Urinary bladder (tissue), 4 donors: ENCODE measurements around the gene ZNF445. TPM values are rescaled to one million over a fixed set of nuclear protein-coding genes. Genes with fewer than 3 reads are reported as not detected.
"Not testable (repeated sequence)": the region's sequence is repeated elsewhere in the genome, so short reads cannot be mapped to it uniquely, and the experiment has no call there.

Experiments used
- DNase-seq: peaks from one replicate; pipeline ENCODE4 v3.0.0-alpha.2; 2015; ENCODE audit errors: extremely low spot score
- H3K27ac ChIP-seq: one replicate; pipeline ENCODE4 v1.5.1; 2013; ENCODE audit warnings: low read depth, mild to moderate bottlenecking, moderate library complexity
- H3K36me3 ChIP-seq: one replicate; pipeline ENCODE4 v1.6.1; 2013; ENCODE audit warnings: mild to moderate bottlenecking, moderate library complexity; ENCODE audit not compliant: insufficient read depth
- H3K4me1 ChIP-seq: one replicate; pipeline ENCODE4 v1.6.1; 2013; ENCODE audit warnings: mild to moderate bottlenecking, moderate library complexity; ENCODE audit not compliant: insufficient read depth
- H3K4me3 ChIP-seq: one replicate; pipeline ENCODE4 v1.5.1; 2013; ENCODE audit warnings: low read depth, low read length
- WGBS: extraction: QIAGEN DNeasy Blood & Tissue Kit; methylation state at CpG from one replicate; pipeline ENCODE4 v1.1.7; 2013; 5-methylcytosine and 5-hydroxymethylcytosine counted together
- polyA plus RNA-seq: library from polyadenylated mRNA; stranded (reverse); fragments of 200-250 nt; gene quantifications from one replicate; pipeline ENCODE4 v1.2.3, GENCODE V29; 2013
- total RNA-seq: library from RNA; depleted of rRNA; stranded (reverse); fragments of >200 nt; gene quantifications from one replicate; pipeline ENCODE4 v1.2.3, GENCODE V29; 2014
- donor health status: healthy with polysubstance abuse.
- donor health status: healthy.

The ZNF445 gene
- total and polyA plus RNA-seq, 2 donors, result 5.0 to 20.7 TPM

DNA sequence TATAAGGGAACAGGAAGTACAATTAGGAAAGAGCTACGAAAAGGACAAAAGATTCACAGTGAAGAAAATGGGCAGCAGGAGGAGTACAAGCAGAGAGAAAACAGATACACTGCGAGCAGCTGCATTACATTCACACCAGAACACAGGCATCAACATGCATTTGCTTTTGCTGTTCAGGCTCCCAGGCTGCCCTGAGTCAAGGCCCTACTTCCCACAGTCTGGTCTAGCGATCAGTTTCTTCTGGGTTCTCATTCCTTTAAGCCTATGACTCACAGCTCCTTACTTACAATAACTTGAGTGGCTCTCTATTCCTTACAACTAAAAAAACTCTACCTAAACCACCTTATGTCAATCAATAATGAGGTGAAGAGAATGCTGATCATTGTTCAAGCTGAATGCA lies 24.5 kb upstream of the ZNF445 start:
- H3K36me3 ChIP-seq, result peaks cover 6% of the 10 kb centered on the region
- DNase-seq, result no peak
- no peaks in the 10 kb centered on the region for H3K4me1 ChIP-seq
- no peak overlapping the region for H3K4me3 ChIP-seq
- H3K27ac ChIP-seq, result no peak overlapping the region
- 95% methylated on average over 3 of the region's 3 CpGs for WGBS

DNA sequence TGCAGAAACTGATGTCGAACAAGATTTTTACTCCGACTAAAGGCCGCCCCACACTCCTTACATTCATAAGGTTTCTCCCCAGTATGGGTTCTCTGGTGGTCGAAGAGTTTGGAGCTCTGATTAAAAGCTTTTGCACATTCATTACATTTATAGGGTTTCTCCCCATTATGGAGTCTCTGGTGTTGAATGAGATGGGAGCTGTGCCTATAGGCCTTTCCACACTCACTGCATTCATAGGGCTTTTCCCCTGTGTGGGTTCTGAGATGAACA lies 22.4 kb upstream of the ZNF445 start:
- H3K4me1 ChIP-seq, H3K4me3 ChIP-seq, H3K27ac ChIP-seq, H3K36me3 ChIP-seq, DNase-seq: not testable (repeated sequence)
- 99% methylated on average over 4 of the region's 4 CpGs for WGBS

DNA sequence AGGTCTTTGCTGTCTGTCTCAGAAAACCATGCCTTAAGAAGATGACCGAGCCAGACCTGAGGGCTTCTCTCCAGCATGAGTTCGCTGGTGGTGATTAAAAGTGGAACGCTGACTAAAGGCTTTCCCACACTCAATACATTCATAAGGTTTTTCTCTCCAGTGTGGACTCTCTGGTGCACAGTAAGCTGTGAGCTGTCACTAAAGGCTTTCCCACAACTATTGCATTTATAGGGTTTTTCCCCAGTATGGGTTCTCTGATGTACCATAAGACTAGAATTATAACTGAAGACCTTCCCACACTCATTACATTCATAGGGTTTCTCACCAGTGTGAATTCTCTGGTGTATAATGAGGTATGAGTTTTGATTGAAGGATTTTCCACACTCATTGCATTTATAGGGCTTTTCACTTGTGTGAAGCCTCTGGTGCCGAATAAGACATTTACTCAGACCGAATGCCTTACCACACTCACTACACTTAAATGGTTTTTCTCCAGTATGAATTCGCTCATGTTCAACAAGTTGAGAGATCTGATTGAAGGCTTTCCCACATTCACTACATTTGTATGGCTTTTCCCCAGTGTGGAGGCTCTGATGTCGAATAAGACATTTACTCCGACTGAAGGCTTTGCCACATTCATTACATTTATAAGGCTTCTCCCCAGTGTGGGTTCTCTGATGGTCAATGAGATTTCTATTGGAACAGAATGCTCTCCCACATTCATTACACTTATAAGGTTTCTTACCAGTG lies 21.9 kb upstream of the ZNF445 start:
- DNase-seq, result no peak
- Histone ChIP-seq H3K36me3 (peaks cover 6% of the 10 kb centered on the region), H3K27ac (no peak overlapping the region), H3K4me1 (no peaks in the 10 kb centered on the region), H3K4me3 (no peak overlapping the region)
- WGBS, result 98% methylated on average over 8 of the region's 8 CpGs

DNA sequence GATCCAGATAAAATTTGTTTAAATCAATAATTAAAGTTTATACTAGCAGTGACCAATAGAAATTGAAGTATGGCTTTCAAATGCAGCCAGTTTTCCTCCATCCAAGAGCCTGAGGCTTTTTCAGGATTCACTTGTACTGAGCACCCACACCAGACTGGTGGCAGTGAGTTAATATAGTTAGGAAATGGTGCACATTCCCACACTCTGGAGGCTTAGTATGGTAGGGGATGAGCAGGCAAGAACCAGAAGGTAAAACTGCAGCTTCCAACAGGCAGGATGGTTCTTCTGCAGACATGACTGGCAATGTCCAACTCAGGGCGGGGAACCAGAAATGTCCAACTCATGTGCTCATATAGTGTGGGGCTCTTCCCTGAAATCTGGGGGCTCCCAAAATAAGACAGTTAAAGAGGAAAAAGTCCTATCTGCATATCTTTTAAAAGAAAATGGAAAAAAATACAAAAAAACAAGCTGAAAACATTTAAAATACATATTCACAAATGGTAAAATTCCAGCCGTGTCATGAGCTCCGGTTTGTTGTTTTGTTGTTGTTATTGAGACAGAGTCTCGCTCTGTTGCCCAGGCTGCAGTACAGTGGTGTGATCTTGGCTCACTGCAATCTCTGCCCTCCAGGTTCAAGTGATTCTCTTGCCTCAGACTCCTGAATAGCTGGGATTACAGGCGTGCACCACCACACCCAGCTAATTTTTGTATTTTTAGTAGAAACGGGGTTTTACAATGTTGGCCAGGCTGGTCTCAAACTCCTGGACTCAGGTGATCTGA lies 18.4 kb upstream of the ZNF445 start:
- H3K4me3 ChIP-seq, result no peak overlapping the region
- H3K27ac ChIP-seq, result no peak overlapping the region
- H3K4me1 ChIP-seq, result no peaks in the 10 kb centered on the region
- no peak for DNase-seq
- H3K36me3 ChIP-seq, result peaks cover 3% of the 10 kb centered on the region
- 96% methylated on average over 6 of the region's 6 CpGs for WGBS

DNA sequence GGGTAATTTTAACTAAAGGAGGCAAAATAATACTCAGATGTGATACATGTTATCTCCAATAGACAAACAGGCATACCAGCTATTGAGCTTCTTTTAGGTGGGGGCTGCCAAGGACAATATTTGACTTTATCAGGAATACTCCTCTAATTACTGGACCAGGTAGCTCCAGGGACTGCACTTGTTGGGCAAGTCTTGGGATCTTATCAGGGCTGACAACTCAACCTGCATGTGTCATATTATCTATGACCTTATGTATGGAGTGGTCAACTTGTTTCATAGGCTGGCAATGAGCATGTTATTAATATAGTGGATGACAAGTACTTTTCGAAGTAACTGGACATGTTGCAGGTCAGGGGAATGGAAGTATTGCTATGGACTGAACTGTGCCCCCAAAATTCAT lies 15.0 kb upstream of the ZNF445 start:
- no peaks in the 10 kb centered on the region for H3K4me1 ChIP-seq
- 100% methylated on average over 1 of the region's 1 CpG for WGBS
- no peak overlapping the region for H3K4me3 ChIP-seq

DNA sequence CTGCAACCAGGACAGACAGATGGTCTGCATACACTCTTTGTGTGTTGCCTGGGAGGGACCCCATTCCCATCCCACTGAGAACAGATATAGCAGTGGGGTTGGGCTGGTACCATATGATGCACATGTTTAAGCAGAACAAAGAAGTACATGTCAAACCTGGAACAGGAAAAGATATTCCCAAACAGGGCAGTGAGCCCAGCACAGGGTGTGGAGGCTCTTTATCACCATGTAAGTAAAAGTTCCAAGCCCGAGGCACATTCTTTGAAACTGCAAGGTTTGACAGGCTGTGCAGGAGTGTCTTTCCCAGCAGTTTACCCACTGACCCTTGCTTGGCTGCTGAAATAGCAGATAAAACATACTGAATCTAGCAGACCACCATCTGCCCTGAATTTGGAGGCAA lies 5.3 kb upstream of the ZNF445 start:
- Histone ChIP-seq H3K36me3 (no peaks in the 10 kb centered on the region), H3K4me3 (no peak overlapping the region), H3K4me1 (no peaks in the 10 kb centered on the region), H3K27ac (no peak overlapping the region)
- DNase-seq, result no peak
- 39% methylated on average over 1 of the region's 1 CpG for WGBS

More for the DNA sequence above, 15.0 kb upstream of the ZNF445 start:
- H3K27ac ChIP-seq, result no peak overlapping the region
- no peaks in the 10 kb centered on the region for H3K36me3 ChIP-seq
- no peak for DNase-seq

DNA sequence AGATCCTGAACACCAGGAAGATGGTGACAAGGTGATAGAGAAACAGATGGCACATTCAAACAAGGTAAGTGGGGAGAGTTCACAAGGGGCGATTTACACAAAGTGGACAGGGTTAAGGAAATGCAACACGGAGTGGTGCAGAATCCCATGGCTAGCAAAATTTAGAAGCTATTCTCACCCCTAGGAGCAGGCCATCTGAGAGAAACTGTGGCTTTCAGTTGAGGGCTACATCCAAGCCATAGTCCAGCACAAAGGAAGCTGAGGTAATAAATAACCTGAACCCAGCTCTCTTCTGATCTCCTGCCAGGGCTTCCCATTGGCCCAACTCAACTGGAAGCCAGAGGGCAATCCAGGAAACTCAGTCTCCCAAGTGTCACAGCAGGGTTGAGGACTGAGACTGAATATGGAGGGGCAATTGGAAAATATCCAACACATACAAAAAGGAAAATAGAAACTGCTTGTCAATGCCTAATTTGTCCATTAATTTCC lies 1.2 kb upstream of the ZNF445 start:
- WGBS, result 93% methylated on average over 2 of the region's 2 CpGs
- no peak overlapping the region for H3K27ac ChIP-seq
- no peak overlapping the region for H3K4me3 ChIP-seq
- H3K36me3 ChIP-seq, result no peaks in the 10 kb centered on the region
- no peak for DNase-seq
- no peaks in the 10 kb centered on the region for H3K4me1 ChIP-seq

DNA sequence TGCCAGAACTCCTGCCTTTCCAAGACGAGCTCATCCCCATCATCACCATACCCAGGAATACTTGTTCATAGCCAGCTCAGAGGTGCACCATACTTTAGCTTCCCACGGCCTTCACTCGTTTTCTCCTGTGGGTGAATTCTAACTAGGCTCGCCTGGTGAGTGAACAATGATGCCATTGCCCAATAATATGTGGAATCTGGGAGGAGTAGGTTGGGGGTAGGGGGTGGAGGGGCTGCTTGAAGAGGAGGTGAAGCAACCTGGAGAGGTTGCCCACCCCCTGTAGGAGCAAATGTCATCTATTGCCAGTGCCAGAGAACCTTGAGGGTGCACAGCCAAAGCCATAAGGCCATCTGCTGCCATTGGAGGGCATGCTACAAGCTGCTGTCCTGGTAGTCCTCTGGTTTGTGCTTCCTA lies 592 bp upstream of the ZNF445 start:
- DNase-seq, result no peak
- Histone ChIP-seq H3K36me3 (no peaks in the 10 kb centered on the region), H3K4me1 (no peaks in the 10 kb centered on the region), H3K27ac (no peak overlapping the region), H3K4me3 (no peak overlapping the region)
- 47% methylated on average over 4 of the region's 4 CpGs for WGBS

DNA sequence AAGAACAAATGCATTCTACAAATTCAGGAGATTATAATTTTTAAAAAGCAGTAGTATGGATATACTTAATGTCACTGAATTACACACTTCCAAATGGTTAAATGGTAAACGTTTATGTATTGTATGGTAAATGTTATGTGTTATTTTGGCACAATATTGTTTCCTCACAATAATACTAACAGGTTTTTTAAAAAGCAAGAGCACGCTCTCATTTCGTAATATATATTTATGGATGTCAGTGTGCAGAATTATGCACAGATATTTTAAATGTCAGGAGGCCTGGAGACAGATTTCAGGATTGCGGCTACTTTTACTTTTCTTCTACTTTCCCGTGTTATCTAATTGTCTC lies 533 bp downstream of the ZNF445 start:
- Histone ChIP-seq H3K27ac (no peak overlapping the region), H3K36me3 (no peaks in the 10 kb centered on the region), H3K4me1 (no peaks in the 10 kb centered on the region), H3K4me3 (peak overlapping the region; percentile 84)
- no peak for DNase-seq
- under 1% methylated on average over 5 of the region's 5 CpGs for WGBS

DNA sequence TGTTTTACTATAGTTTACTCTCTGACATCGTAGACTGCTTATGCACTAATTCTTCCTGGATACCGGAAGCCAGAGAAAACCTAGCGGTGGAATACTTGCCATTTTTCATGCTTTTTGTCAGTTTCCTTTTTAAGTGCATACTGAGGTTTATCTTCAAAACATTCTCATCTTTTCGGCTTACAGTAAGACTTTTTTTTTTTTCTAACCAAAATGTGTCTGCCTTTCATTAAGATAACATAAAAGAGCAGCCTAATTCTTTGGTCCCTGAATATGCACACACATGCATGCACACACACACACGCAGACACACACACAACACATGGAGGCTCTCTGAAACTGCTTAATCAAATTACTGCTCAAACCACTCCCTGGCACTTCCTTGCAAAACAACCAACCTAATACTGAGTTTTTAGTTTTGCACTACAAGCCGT lies 1.3 kb downstream of the ZNF445 start:
- Histone ChIP-seq H3K36me3 (no peaks in the 10 kb centered on the region), H3K4me1 (no peaks in the 10 kb centered on the region), H3K27ac (no peak overlapping the region), H3K4me3 (no peak overlapping the region)
- no peak for DNase-seq
- WGBS, result 14% methylated on average over 6 of the region's 6 CpGs

DNA sequence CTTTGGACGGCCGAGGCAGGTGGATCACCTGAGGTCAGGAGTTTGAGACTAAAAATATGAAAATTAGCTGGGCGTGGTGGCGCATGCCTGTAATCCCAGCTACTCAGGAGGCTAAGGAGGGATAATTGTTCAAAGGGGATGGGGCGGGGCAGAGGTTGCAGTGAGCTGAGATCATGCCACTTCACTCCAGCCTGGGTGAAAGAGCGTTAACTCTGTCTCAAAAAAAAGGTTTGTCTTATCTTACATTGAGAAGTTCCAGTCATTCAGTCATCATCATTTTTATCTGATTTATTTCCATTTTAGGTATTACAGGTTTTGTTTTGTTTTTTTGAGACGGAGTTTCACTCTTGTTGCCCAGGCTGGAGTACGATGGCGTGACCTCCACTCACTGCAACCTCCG lies 2.6 kb downstream of the ZNF445 start:
- not testable (repeated sequence) for H3K4me1 ChIP-seq, H3K27ac ChIP-seq, H3K4me3 ChIP-seq, H3K36me3 ChIP-seq, DNase-seq
- 92% methylated on average over 10 of the region's 10 CpGs for WGBS

DNA sequence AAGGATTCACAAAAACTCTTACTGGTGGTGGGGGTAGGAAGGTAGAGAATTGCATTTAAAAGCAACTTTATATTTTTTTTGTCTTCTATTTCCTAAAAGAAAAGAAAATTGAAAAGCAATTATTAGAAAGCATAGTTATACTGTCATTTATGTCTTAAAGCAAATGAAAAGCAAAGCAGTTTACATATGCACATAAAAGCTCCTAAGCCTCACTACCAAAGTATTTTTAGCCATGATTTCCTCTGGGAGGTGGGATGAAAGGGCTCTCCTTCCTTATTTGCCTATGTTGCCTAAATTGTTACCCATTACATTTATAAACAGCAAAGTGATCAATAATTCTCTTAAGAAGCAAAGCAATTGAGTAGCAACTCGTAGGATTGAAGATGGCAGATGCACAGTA lies 7.0 kb downstream of the ZNF445 start:
- WGBS, result 88% methylated on average over 1 of the region's 1 CpG
- DNase-seq, result no peak
- Histone ChIP-seq H3K4me3 (no peak overlapping the region), H3K4me1 (peaks cover 2% of the 10 kb centered on the region), H3K27ac (no peak overlapping the region), H3K36me3 (peaks cover 2% of the 10 kb centered on the region)

DNA sequence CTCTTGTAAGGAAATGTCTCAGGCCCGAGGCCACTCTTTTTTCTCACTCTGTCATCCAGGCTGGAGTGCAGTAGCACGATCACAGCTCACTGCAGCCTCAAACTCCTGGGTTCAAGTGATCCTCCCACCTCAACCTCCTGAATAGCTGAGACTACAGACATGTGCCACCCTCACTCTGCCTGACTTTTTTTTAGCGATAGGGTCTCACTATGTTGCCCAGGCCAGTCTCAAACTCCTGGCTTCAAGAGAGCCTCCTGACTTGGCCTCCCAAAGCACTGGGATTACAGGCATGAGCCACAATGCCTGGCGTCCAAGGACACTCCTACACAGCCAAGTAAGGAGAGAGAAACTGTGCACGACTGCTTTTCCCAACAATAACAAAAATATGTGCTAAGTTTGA lies 7.6 kb downstream of the ZNF445 start:
- H3K36me3 ChIP-seq, result peaks cover 2% of the 10 kb centered on the region
- no peak overlapping the region for H3K4me3 ChIP-seq
- H3K4me1 ChIP-seq, result peaks cover 2% of the 10 kb centered on the region
- no peak overlapping the region for H3K27ac ChIP-seq
- 73% methylated on average over 5 of the region's 5 CpGs for WGBS
- DNase-seq, result no peak
